Uterus (tissue), 4 donors: Measurements from ENCODE around the gene SLC25A29. TPM values are rescaled to one million over a fixed set of nuclear protein-coding genes. Genes with fewer than 3 reads are reported as not detected.

ENCODE experiments used
- DNase-seq, 2 donors: peaks; one replicate each; pipeline ENCODE4 v3.0.0-alpha.2; 2019 to 2020
- H3K27ac ChIP-seq, 2 donors: fragments of 200-600 bp; sonication (generic); 1 replicate in 1 of 2; 2 replicates in 1 of 2; pipeline ENCODE4 v1.5.1; 2016 to 2018
- H3K27me3 ChIP-seq, 2 donors: fragments of 200-600 bp; sonication (generic); one replicate each; pipeline ENCODE4 v1.5.1; 2018 to 2019; ENCODE audit warnings: control low read depth in 1 of 2
- H3K36me3 ChIP-seq, 2 donors: fragments of 200-600 bp; sonication (generic); one replicate each; pipeline ENCODE4 v1.5.1; 2019; ENCODE audit warnings: control low read depth in 1 of 2
- H3K4me1 ChIP-seq, 2 donors: fragments of 200-600 bp; sonication (generic); one replicate each; pipeline ENCODE4 v1.5.1; 2018 to 2019; ENCODE audit warnings: control low read depth in 1 of 2
- H3K4me3 ChIP-seq, 2 donors: fragments of 200-600 bp; sonication (generic); 1 replicate in 1 of 2; 2 replicates in 1 of 2; pipeline ENCODE4 v1.5.1; 2018 to 2019; ENCODE audit warnings: mild to moderate bottlenecking in 1 of 2
- H3K9me3 ChIP-seq, 2 donors: fragments of 200-600 bp; sonication (generic); one replicate each; pipeline ENCODE4 v1.5.1; 2019; ENCODE audit warnings: control low read depth in 1 of 2
- POLR2A ChIP-seq, 2 donors: fragments of 450-650 bp; IDR thresholded peaks; one replicate each; pipeline ENCODE4 v1.6.1; 2016; ENCODE audit warnings: antibody characterized with exemption in 2 of 2, mild to moderate bottlenecking in 1 of 2, moderate library complexity in 1 of 2
- intact Hi-C: fragments of 100-400 bp; cut with DNase I; formaldehyde crosslinking; loops from one replicate; pipeline ENCODE4 v1.15.1; 2023; ENCODE audit warnings: low total_unique reads
- total RNA-seq, 4 donors: library from RNA; depleted of rRNA in 3 of 4; stranded (reverse); fragments of >200 nt in 3 of 4; gene quantifications; one replicate each; pipeline versions ENCODE4 v1.1.0 to v1.2.4, GENCODE V29; 2014 to 2023
- TF ChIP-seq, protein P1 (sequence below), 4 experiments: fragments of 200-600 bp in 2 of 4; fragments of 450-650 bp in 2 of 4; sonication (generic) in 2 of 4; IDR thresholded peaks; one replicate each; pipeline ENCODE4 v1.5.1; 2016 to 2019; ENCODE audit warnings: antibody characterized with exemption in 4 of 4, mild to moderate bottlenecking in 2 of 4, moderate library complexity in 1 of 4
- donor health status: DM: yes; HTN: yes; CAD: no.

SLC25A29 gene
- total RNA-seq, 4 donors from 2014 or later, result 16.2 to 850 (median 60.1) TPM

- H3K4me3 ChIP-seq, result no peak overlapping the region
- intact Hi-C loops, result no loop called here
- no peaks in the 10 kb centered on the region for H3K36me3 ChIP-seq
- H3K4me1 ChIP-seq, result peaks cover 0 to 8% of the 10 kb centered on the region in 2 donors
- no peak overlapping the region for H3K27ac ChIP-seq
- TF ChIP-seq, protein P1, sequence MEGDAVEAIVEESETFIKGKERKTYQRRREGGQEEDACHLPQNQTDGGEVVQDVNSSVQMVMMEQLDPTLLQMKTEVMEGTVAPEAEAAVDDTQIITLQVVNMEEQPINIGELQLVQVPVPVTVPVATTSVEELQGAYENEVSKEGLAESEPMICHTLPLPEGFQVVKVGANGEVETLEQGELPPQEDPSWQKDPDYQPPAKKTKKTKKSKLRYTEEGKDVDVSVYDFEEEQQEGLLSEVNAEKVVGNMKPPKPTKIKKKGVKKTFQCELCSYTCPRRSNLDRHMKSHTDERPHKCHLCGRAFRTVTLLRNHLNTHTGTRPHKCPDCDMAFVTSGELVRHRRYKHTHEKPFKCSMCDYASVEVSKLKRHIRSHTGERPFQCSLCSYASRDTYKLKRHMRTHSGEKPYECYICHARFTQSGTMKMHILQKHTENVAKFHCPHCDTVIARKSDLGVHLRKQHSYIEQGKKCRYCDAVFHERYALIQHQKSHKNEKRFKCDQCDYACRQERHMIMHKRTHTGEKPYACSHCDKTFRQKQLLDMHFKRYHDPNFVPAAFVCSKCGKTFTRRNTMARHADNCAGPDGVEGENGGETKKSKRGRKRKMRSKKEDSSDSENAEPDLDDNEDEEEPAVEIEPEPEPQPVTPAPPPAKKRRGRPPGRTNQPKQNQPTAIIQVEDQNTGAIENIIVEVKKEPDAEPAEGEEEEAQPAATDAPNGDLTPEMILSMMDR (IDR thresholded peaks at IDR 0.05), result no peak
- TF ChIP-seq POLR2A (IDR thresholded peaks at IDR 0.05), result no peak
- DNase-seq, result peak; percentile 13
- H3K9me3 ChIP-seq, result no peaks in the 10 kb centered on the region
- no peaks in the 10 kb centered on the region for H3K27me3 ChIP-seq
Observed at GRCh38 chr14:100292301-100292775, 13.9 kb downstream of the SLC25A29 start.

DNA sequence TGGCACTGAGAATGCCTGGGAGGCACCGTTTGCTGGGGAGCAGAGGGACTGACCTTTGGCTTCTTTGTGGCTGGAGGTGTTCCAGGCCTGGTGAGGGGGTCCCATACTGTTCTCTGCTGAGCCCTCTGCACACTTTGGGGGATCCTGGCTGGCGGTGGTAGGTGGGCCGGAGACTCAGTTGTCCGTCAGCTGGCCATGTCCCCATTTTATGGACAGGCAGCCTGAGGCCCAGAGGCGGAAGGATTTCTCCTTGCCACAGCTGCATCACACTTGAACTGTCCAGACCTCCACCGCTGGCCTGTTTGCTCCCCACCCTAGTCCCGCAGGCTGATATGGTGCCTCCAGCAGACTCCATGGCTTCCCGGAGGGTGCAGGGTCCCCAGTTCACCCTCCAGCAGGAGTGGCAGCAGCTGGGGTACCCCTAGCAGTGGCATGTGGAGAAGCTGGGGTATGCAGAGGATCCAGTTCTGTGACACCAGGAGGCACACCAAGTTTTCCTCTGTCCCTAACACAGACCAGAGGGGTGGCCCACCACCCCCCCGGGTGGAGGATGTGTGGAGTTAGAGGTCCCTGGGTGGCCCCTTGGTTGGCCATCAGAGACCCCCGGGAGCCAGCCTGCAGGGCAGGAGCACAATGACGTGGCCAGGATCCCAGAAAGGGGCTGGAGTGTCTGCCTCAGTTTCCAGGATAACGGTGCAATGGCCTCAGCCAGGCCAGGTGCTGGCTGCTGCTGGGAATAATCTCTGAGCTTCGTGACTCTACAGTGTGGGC lies 14.8 kb downstream of the SLC25A29 start:
- Histone ChIP-seq H3K27ac (no peak overlapping the region), H3K4me1 (no peaks in the 10 kb centered on the region), H3K4me3 (no peak overlapping the region)

DNA sequence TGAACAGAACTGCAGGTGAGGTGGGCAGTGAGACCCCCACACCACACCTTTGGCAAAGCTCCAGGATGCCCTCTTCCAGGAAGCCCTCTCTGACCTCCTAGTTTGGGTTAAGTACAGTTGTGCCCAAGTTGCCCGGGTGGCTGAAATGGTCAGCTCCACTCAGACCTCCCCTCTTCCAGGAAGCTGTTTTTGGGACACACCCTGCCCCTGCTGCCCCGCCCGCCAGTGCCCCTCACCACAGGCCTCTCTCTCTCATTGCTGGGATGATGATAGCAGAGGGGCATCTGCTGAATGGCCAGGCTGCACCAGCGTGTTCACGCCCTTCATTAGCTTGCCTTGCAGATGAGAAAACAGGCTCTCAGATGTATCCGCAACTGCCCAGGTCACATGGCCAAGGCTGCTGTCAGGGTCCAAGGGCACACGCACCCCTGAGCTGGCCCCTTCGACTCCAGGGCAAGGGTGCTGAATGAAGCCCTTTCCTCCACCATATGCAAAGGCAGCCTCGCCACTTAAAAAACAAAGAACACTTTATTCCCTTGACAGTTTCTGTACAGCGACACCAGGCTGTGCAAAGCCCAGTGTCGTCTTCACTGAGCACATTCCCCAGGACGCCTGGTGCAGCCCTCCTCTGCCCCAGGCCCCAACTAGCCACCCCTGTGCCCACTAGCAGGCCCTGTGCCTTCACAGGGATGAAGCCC lies 15.5 kb downstream of the SLC25A29 start:
- no peak overlapping the region for H3K27ac ChIP-seq
- no peaks in the 10 kb centered on the region for H3K9me3 ChIP-seq
- no peak overlapping the region for H3K4me3 ChIP-seq
- H3K36me3 ChIP-seq, result no peaks in the 10 kb centered on the region
- no peaks in the 10 kb centered on the region for H3K27me3 ChIP-seq
- TF ChIP-seq, protein P1 (IDR thresholded peaks at IDR 0.05), result no peak
- no peak for TF ChIP-seq POLR2A (IDR thresholded peaks at IDR 0.05)
- DNase-seq, result peak; percentile 9 to 20
- H3K4me1 ChIP-seq, result no peaks in the 10 kb centered on the region
- intact Hi-C loops, result no loop called here

More for the DNA sequence above, 14.8 kb downstream of the SLC25A29 start:
- H3K36me3 ChIP-seq, result no peaks in the 10 kb centered on the region
- intact Hi-C loops, result no loop called here
- DNase-seq, result peak; percentile 11 to 14
- H3K27me3 ChIP-seq, result no peaks in the 10 kb centered on the region
- no peaks in the 10 kb centered on the region for H3K9me3 ChIP-seq
- TF ChIP-seq POLR2A (IDR thresholded peaks at IDR 0.05), result no peak
- TF ChIP-seq, protein P1 (IDR thresholded peaks at IDR 0.05), result no peak

DNA sequence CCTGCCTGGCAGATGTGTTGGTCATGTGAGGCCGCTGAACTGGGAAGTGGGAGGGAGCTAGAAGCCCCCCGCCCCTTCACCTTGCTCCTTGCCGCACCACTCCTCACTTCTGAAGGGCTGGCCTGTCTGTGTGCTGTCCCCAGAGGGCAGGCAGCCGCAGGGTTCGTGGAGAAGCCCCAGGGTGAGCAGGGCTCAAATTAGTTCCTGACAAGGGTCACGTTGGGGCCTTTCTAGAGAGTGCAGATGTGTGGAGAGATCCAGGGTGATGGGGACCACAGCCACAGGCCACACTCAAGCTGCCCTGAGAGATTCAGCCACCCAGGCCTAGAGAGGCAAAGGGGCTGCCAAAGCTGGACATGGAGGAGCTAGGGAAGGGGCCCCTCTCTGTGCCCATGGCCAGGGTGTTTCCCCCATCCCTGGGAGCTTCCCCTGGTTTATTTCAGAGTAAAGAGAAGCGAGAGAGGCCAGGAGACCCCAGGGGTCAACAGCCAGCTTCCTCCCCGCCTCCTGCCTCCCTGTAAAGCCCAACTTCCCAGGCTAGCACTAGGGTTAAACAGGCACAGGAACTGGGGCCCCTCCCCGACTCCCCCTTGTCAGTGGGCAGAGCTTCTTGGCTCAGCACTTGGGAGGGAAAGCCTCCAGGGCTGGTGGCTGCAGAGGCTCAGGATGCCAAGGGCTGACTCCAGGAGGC lies 16.2 kb downstream of the SLC25A29 start:
- TF ChIP-seq POLR2A (IDR thresholded peaks at IDR 0.05), result no peak
- TF ChIP-seq, protein P1 (IDR thresholded peaks at IDR 0.05), result no peak
- Histone ChIP-seq H3K36me3 (no peaks in the 10 kb centered on the region), H3K9me3 (no peaks in the 10 kb centered on the region), H3K27ac (no peak overlapping the region), H3K27me3 (no peaks in the 10 kb centered on the region), H3K4me1 (no peaks in the 10 kb centered on the region), H3K4me3 (no peak overlapping the region)
- DNase-seq, result peak in 1 of 2 donors; percentile 11
- intact Hi-C loops, result no loop called here
